Adrenal gland (tissue), 12 donors: ENCODE results near the gene SCN3B. TPM values are rescaled to one million over a fixed set of nuclear protein-coding genes. Genes with fewer than 3 reads are reported as not detected.

Experiments
- DNase-seq, 7 donors: peaks; one replicate each; pipeline ENCODE4 v3.0.0-alpha.2; 2019 to 2020
- H3K27ac ChIP-seq, 5 donors: fragments of 200-600 bp; sonication (generic) in 4 of 5; 1 replicate in 3 of 5; 2 replicates in 2 of 5; pipeline versions ENCODE4 v1.5.1 to v1.8.0; 2016 to 2020; ENCODE audit warnings: mild to moderate bottlenecking in 1 of 5
- H3K27me3 ChIP-seq: fragments of 200-600 bp; 2 replicates; pipeline ENCODE4 v1.8.0; 2021
- H3K36me3 ChIP-seq, 2 donors: fragments of 200-600 bp; replicated peaks in 1 of 2; 1 replicate in 1 of 2; 2 replicates in 1 of 2; pipeline versions ENCODE4 v1.5.1 to v1.8.0; 2018 to 2022
- H3K4me1 ChIP-seq, 2 donors: fragments of 200-600 bp; replicated peaks in 1 of 2; 1 replicate in 1 of 2; 2 replicates in 1 of 2; pipeline versions ENCODE4 v1.5.1 to v1.8.0; 2018 to 2021
- H3K4me3 ChIP-seq, 4 donors: fragments of 200-600 bp; sonication (generic) in 3 of 4; one replicate each; pipeline ENCODE4 v1.5.1; 2016 to 2018
- H3K9me3 ChIP-seq, 3 donors: fragments of 200-600 bp; sonication (generic) in 1 of 3; replicated peaks in 1 of 3; 1 replicate in 2 of 3; 2 replicates in 1 of 3; pipeline versions ENCODE4 v1.5.1 to v1.8.0; 2016 to 2021
- CTCF ChIP-seq, 6 experiments: fragments of 450-650 bp in 4 of 6; fragments of 200-600 bp in 2 of 6; sonication (generic) in 1 of 6; IDR thresholded peaks; 1 replicate in 5 of 6; 2 replicates in 1 of 6; pipeline versions ENCODE4 v1.5.1 to v1.8.0; 2016 to 2021; ENCODE audit warnings: antibody characterized with exemption in 6 of 6, mild to moderate bottlenecking in 2 of 6, moderate library complexity in 1 of 6
- POLR2A ChIP-seq, 2 donors: fragments of 450-650 bp; IDR thresholded peaks; one replicate each; pipeline ENCODE4 v1.6.1; 2017; ENCODE audit warnings: antibody characterized with exemption in 2 of 2, mild to moderate bottlenecking in 2 of 2, moderate library complexity in 1 of 2
- WGBS, 4 donors: extraction: QIAGEN DNeasy Blood & Tissue Kit in 2 of 4; methylation state at CpG; one replicate each; pipeline versions ENCODE4 v1.1.5 to v1.1.7; 2013 to 2017; 5-methylcytosine and 5-hydroxymethylcytosine counted together
- intact Hi-C, 2 donors: fragments of 100-400 bp; cut with DNase I; formaldehyde crosslinking; loops; one replicate each; pipeline versions ENCODE4 v1.14.1 to v1.15.0; 2022 to 2023
- polyA plus RNA-seq, 3 donors: library from polyadenylated mRNA; stranded (reverse); fragments of 200-250 nt in 2 of 3; fragments of 350-450 nt in 1 of 3; fragmentation: Illumina TruSeq in 1 of 3; extraction: RNeasy Lipid Tissue Mini Kit (QIAGEN cat#74804) in 1 of 3; gene quantifications; one replicate each; pipeline ENCODE4 v1.2.3, GENCODE V29; 2013 to 2014
- total RNA-seq, 9 donors: library from RNA; depleted of rRNA in 4 of 9; stranded (reverse); fragments of >200 nt in 4 of 9; fragments of 120-200 nt in 1 of 9; fragmentation: NEBNext Ultra II Directional in 1 of 9; extraction: Animal tissue kit (Norgen Biotek cat#: 25700) in 1 of 9; gene quantifications; one replicate each; pipeline versions ENCODE4 v1.1.0 to v1.2.4, GENCODE V29; 2013 to 2023
- donor health status: healthy with polysubstance abuse.
- donor health status: Bipolar disorder and iron deficiency.
- donor health status: DM: yes; HTN: yes; CAD: no.
- donor health status: DM: no; HTN: no; CAD: no.
- donor health status: DM: no; HTN: no; CAD: no.
- donor health status: DM: yes; HTN: yes; CAD: no.

SCN3B gene
- total and polyA plus RNA-seq, 12 donors = 0.36 to 10.5 (median 4.0) TPM; not detected in 1

DNA sequence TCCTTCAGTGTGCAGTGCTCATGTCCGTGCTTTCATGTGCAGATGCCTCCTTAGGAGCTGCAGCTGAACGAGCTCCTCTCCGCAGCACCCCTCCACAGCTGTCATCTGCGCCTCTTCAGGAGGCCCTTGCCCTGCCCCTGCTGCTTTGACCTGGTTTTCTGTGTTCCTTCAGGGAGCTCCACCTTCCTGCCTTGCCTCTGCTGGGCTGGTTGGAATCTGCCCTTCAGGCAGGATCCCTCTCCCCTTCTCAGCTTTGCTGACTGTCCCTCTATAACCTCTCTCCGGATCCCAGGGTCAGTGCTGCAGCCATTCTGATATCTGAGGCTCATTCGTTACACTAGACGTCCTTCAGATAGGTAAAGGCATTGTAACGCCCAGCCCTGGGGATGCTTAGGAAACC lies 67.9 kb downstream of the SCN3B start:
- TF ChIP-seq POLR2A (IDR thresholded peaks at IDR 0.05) (no peak), CTCF (IDR thresholded peaks at IDR 0.05) (no peak)
- DNase-seq = no peak
- H3K9me3 ChIP-seq = no peaks in the 10 kb centered on the region
- intact Hi-C loops = no loop called here
- H3K27ac ChIP-seq = peak overlapping the region in 3 of 5 donors; percentile 38 to 68 (median 47)
- no peak overlapping the region for H3K4me3 ChIP-seq
- no peaks in the 10 kb centered on the region for H3K27me3 ChIP-seq
- WGBS, 4 donors = 65 to 73% (median 68%) methylated on average over 8 of the region's 8 CpGs
- peaks cover 0 to 6% of the 10 kb centered on the region in 2 donors for H3K36me3 ChIP-seq
- peaks cover 20 to 55% of the 10 kb centered on the region in 2 donors for H3K4me1 ChIP-seq

DNA sequence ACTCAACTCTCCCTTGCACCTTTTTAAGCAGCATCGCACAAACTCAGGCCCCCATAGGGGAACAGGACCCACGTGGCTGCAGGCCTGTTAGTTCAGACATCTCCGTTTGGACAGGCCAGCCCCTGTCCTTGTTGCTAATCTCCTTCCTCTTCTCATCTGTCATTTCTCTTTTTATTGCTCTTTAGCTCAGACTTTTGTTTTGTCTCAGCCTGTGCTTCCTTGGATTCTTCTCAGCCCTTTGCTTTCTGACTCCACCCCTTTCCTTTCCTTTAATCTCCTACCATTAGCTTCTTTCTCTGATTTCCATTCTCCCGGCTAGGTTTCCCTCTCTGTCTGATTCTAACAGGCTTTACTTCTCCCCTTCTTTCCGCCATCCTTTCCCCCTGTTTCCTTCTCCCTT lies 68.7 kb downstream of the SCN3B start:
- no peak for TF ChIP-seq CTCF (IDR thresholded peaks at IDR 0.05)
- no peak for TF ChIP-seq POLR2A (IDR thresholded peaks at IDR 0.05)
- DNase-seq = no peak
- Histone ChIP-seq H3K9me3 (no peaks in the 10 kb centered on the region), H3K36me3 (no peaks in the 10 kb centered on the region), H3K27me3 (no peaks in the 10 kb centered on the region), H3K4me1 (peaks cover 11 to 47% of the 10 kb centered on the region in 2 donors), H3K4me3 (no peak overlapping the region), H3K27ac (peak overlapping the region in 3 of 5 donors; percentile 38 to 68 (median 41))
- WGBS, 4 donors = 35 to 48% (median 37%) methylated on average over 5 of the region's 5 CpGs
- intact Hi-C loops = no loop called here

DNA sequence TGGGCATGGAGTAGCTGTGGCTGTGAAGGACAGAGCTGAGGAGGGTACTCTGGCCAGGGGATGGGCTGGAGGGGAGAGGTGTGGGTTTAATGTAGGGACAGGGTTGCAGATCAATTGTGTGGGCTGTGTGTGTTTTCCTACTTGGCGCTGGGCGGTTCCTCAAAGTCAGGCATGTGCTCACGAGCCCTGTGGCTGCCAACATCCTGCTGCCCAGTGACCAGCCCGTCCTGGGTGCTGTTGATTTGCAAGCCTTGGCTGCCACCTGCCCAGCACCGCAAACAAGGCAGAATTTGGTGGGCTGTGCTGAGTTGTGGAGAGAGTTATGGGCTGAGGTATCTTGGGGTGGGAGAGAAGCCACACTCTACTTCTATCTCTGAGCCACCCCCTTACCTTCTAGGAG lies 69.2 kb downstream of the SCN3B start:
- no peaks in the 10 kb centered on the region for H3K36me3 ChIP-seq
- intact Hi-C loops = no loop called here
- no peak for TF ChIP-seq CTCF (IDR thresholded peaks at IDR 0.05)
- TF ChIP-seq POLR2A (IDR thresholded peaks at IDR 0.05) = no peak
- peak in 4 of 7 donors; percentile 49 to 69 (median 58) for DNase-seq
- 53 to 83% (median 64%) methylated on average over 2 to 5 of the region's 5 CpGs for WGBS, 4 donors
- no peaks in the 10 kb centered on the region for H3K9me3 ChIP-seq
- H3K4me3 ChIP-seq = no peak overlapping the region
- H3K27ac ChIP-seq = peak overlapping the region in 3 of 5 donors; percentile 38 to 65 (median 41)
- H3K27me3 ChIP-seq = no peaks in the 10 kb centered on the region
- H3K4me1 ChIP-seq = peaks cover 8 to 43% of the 10 kb centered on the region in 2 donors

DNA sequence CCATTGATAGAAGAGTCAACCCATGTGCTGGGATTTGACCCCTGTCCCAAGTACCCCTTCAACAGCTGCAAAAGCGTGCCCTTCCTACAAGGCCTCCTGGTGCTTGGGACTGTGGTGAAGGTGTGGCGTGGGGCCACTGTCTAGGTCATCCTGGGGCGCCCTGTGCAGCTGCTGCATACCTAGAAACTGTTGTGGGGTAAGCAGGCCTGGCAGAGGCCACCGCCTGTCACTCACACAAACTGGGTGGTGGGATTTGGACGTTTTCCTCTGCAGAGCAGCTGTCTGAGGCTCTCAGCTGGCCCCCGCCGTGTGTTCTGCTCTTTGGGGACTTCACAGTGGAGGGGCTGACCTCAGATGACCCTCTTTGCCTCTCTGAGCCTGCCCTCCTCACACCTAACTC lies 69.7 kb downstream of the SCN3B start:
- Histone ChIP-seq H3K27ac (peak overlapping the region in 3 of 5 donors; percentile 38 to 65 (median 41)), H3K9me3 (no peaks in the 10 kb centered on the region), H3K4me1 (peaks cover 3 to 39% of the 10 kb centered on the region in 2 donors), H3K4me3 (no peak overlapping the region), H3K36me3 (no peaks in the 10 kb centered on the region), H3K27me3 (no peaks in the 10 kb centered on the region)
- no peak for DNase-seq
- TF ChIP-seq POLR2A (IDR thresholded peaks at IDR 0.05) = no peak
- TF ChIP-seq CTCF (IDR thresholded peaks at IDR 0.05) = no peak
- 69 to 80% (median 77%) methylated on average over 2 to 7 of the region's 7 CpGs for WGBS, 4 donors
- intact Hi-C loops = loop anchor here (5.0 kb wide), 1 partner anchor 123 kb away; no protein-coding TSS in a partner anchor
